ENCODE measurements around the gene SLC8A3. TPM values are rescaled to one million over a fixed set of nuclear protein-coding genes. Genes with fewer than 3 reads are reported as not detected.

The SLC8A3 gene
- total and polyA plus RNA-seq, 2 of the 13 experiments (the other 11 are each of a cell fraction or from before 2014, with no cell fraction given): 0.01 to 0.02 TPM

GRCh38 chr14:70192915-70193314 lies 4.2 kb upstream of the SLC8A3 start (continued):
- TF ChIP-seq, protein P1, sequence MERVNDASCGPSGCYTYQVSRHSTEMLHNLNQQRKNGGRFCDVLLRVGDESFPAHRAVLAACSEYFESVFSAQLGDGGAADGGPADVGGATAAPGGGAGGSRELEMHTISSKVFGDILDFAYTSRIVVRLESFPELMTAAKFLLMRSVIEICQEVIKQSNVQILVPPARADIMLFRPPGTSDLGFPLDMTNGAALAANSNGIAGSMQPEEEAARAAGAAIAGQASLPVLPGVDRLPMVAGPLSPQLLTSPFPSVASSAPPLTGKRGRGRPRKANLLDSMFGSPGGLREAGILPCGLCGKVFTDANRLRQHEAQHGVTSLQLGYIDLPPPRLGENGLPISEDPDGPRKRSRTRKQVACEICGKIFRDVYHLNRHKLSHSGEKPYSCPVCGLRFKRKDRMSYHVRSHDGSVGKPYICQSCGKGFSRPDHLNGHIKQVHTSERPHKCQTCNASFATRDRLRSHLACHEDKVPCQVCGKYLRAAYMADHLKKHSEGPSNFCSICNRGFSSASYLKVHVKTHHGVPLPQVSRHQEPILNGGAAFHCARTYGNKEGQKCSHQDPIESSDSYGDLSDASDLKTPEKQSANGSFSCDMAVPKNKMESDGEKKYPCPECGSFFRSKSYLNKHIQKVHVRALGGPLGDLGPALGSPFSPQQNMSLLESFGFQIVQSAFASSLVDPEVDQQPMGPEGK (CRISPR knock-in tag; IDR thresholded peaks at IDR 0.05): no peak
- no peak for TF ChIP-seq REL (CRISPR knock-in tag; conservative IDR thresholded peaks at IDR 0.05)
- no peak for TF ChIP-seq TOE1 (CRISPR knock-in tag; IDR thresholded peaks at IDR 0.05)
- TF ChIP-seq ZKSCAN5 (CRISPR knock-in tag; IDR thresholded peaks at IDR 0.05): no peak
- TF ChIP-seq ZNF777 (CRISPR knock-in tag; IDR thresholded peaks at IDR 0.05): no peak
- TF ChIP-seq NR2F6 (IDR thresholded peaks at IDR 0.05): no peak
- no peak for TF ChIP-seq NR2F6 (CRISPR knock-in tag; IDR thresholded peaks at IDR 0.05)
- no peak for TF ChIP-seq HOXA9 (CRISPR knock-in tag; IDR thresholded peaks at IDR 0.05; ENCODE audit: borderline replicate concordance)
- TF ChIP-seq TRIM24 (CRISPR knock-in tag; IDR thresholded peaks at IDR 0.05): no peak
- TF ChIP-seq, protein P2, sequence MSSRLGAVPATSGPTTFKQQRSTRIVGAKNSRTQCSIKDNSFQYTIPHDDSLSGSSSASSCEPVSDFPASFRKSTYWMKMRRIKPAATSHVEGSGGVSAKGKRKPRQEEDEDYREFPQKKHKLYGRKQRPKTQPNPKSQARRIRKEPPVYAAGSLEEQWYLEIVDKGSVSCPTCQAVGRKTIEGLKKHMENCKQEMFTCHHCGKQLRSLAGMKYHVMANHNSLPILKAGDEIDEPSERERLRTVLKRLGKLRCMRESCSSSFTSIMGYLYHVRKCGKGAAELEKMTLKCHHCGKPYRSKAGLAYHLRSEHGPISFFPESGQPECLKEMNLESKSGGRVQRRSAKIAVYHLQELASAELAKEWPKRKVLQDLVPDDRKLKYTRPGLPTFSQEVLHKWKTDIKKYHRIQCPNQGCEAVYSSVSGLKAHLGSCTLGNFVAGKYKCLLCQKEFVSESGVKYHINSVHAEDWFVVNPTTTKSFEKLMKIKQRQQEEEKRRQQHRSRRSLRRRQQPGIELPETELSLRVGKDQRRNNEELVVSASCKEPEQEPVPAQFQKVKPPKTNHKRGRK (CRISPR knock-in tag; IDR thresholded peaks at IDR 0.05): no peak
- TF ChIP-seq, protein P3, sequence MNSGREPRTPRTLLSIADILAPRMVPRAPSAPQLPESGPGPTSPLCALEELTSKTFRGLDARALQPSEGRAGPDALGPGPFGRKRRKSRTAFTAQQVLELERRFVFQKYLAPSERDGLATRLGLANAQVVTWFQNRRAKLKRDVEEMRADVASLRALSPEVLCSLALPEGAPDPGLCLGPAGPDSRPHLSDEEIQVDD (CRISPR knock-in tag; IDR thresholded peaks at IDR 0.05; ENCODE audit: borderline replicate concordance): no peak
- no peak for TF ChIP-seq ZBTB38 (CRISPR knock-in tag; IDR thresholded peaks at IDR 0.05)
- TF ChIP-seq, protein P4, sequence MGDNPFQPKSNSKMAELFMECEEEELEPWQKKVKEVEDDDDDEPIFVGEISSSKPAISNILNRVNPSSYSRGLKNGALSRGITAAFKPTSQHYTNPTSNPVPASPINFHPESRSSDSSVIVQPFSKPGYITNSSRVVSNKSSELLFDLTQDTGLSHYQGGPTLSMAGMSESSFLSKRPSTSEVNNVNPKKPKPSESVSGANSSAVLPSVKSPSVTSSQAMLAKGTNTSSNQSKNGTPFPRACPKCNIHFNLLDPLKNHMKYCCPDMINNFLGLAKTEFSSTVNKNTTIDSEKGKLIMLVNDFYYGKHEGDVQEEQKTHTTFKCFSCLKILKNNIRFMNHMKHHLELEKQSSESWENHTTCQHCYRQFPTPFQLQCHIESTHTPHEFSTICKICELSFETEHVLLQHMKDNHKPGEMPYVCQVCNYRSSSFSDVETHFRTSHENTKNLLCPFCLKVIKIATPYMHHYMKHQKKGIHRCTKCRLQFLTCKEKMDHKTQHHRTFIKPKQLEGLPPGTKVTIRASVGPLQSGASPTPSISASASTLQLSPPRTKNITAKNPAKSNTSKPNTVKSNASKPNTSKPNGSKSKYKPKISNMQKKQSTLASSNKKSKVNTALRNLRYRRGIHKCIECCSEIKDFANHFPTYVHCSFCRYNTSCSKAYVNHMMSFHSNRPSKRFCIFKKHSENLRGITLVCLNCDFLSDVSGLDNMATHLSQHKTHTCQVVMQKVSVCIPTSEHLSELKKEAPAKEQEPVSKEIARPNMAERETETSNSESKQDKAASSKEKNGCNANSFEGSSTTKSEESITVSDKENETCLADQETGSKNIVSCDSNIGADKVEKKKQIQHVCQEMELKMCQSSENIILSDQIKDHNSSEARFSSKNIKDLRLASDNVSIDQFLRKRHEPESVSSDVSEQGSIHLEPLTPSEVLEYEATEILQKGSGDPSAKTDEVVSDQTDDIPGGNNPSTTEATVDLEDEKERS (CRISPR knock-in tag; IDR thresholded peaks at IDR 0.05): no peak
- TF ChIP-seq ASH2L (IDR thresholded peaks at IDR 0.05; ENCODE audit: insufficient read length, low read depth, low read length): no peak
